GM23338 (cell line): ENCODE data around the gene NECTIN1.

ENCODE experiments used
- REST ChIP-seq: IDR thresholded peaks from one replicate; pipeline ENCODE4 v1.6.1; 2018; ENCODE audit warnings: antibody characterized with exemption; ENCODE audit not compliant: unreplicated experiment
- TF ChIP-seq, protein P1 (sequence below), 2 experiments: fragments of 200-600 bp in 1 of 2; sonication (generic) in 1 of 2; conservative IDR thresholded peaks; 2 replicates each; pipeline versions ENCODE4 v1.5.1 to v1.6.1; 2016 to 2017; ENCODE audit warnings: antibody characterized with exemption in 2 of 2, low read depth in 2 of 2, mild to moderate bottlenecking in 2 of 2, moderate library complexity in 1 of 2

DNA sequence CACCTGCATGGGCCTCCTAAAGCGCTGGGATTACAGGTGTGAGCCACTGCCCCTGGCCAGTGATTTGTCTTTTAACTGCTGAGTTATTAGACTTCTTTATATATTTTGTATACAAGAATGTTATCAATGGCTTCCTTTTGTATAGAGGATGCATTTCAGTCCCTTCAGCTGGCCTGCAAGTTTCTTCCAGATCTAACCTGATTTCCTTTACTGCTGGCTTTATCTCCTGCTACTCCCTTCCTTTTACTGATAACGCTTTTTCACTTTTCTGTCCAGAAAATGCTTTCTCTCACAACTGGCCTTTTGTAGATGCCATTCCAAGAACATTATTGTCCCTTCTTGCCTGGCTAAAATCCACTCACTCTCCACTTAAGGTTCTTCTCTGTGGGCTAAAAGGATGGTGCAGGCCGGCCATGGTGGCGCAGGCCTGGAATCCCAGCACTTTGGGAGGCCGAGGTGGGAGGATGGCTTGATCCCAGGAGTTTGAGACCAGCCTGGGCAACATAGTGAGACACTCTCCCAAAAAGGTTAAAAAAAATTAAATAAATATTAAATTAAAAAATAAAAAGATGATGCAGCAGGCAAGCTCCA lies 118.1 kb downstream of the NECTIN1 start:
- no peak for TF ChIP-seq REST
- TF ChIP-seq, protein P1, sequence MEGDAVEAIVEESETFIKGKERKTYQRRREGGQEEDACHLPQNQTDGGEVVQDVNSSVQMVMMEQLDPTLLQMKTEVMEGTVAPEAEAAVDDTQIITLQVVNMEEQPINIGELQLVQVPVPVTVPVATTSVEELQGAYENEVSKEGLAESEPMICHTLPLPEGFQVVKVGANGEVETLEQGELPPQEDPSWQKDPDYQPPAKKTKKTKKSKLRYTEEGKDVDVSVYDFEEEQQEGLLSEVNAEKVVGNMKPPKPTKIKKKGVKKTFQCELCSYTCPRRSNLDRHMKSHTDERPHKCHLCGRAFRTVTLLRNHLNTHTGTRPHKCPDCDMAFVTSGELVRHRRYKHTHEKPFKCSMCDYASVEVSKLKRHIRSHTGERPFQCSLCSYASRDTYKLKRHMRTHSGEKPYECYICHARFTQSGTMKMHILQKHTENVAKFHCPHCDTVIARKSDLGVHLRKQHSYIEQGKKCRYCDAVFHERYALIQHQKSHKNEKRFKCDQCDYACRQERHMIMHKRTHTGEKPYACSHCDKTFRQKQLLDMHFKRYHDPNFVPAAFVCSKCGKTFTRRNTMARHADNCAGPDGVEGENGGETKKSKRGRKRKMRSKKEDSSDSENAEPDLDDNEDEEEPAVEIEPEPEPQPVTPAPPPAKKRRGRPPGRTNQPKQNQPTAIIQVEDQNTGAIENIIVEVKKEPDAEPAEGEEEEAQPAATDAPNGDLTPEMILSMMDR (conservative IDR thresholded peaks at IDR 0.05; ENCODE audit: low read depth in 2 of 2), result no peak
